IgD-negative memory B cell (primary cell): Measurements from ENCODE around the gene LHB. TPM values are rescaled to one million over a fixed set of nuclear protein-coding genes. Genes with fewer than 3 reads are reported as not detected.
"Not testable (repeated sequence)": the region's sequence is repeated elsewhere in the genome, so short reads cannot be mapped to it uniquely, and the experiment has no call there.

ENCODE experiments used
- H3K27ac Mint-ChIP-seq, 3 donors: one replicate each; pipeline ENCODE4 v1.8.0; 2020 to 2022; ENCODE audit warnings: mild to moderate bottlenecking in 3 of 3, mixed read lengths in 3 of 3, moderate library complexity in 1 of 3
- H3K27me3 Mint-ChIP-seq: one replicate; pipeline ENCODE4 v1.8.0; 2021; ENCODE audit warnings: mixed read lengths
- H3K36me3 Mint-ChIP-seq: one replicate; pipeline ENCODE4 v1.8.0; 2020; ENCODE audit warnings: mild to moderate bottlenecking, mixed read lengths
- H3K4me1 Mint-ChIP-seq, 3 donors: one replicate each; pipeline ENCODE4 v1.8.0; 2020 to 2022; ENCODE audit warnings: mixed read lengths in 3 of 3, mild to moderate bottlenecking in 1 of 3
- H3K4me3 Mint-ChIP-seq, 4 donors: one replicate each; pipeline ENCODE4 v1.8.0; 2020 to 2022; ENCODE audit warnings: mild to moderate bottlenecking in 4 of 4, mixed read lengths in 4 of 4, moderate library complexity in 3 of 4
- H3K9me3 Mint-ChIP-seq, 3 donors: one replicate each; pipeline ENCODE4 v1.8.0; 2020 to 2021; ENCODE audit warnings: mixed read lengths in 3 of 3, mild to moderate bottlenecking in 1 of 3
- polyA plus RNA-seq: library from polyadenylated mRNA; unstranded; fragments of 300-500 nt; fragmentation: Illumina TruSeq; gene quantifications from one replicate; pipeline ENCODE4 v1.2.3, GENCODE V29; 2021

Gene LHB
- 0.78 TPM for polyA plus RNA-seq

GRCh38 chr19:49017041-49017665 is at the start of gene LHB:
Gene LHB (minus strand): TSS chr19:49017091. CDS start chr19:49017081, 10 bp downstream.
- Mint-ChIP-seq H3K27ac (peak within 1 kb of the TSS in 1 of 3 donors; percentile 69), H3K36me3 (peaks cover 1% of the 10 kb centered on the region), H3K4me3 (peak within 1 kb of the TSS; percentile 85 to 98 (median 95)), H3K9me3 (no peaks in the 10 kb centered on the region), H3K4me1 (peaks cover 10 to 18% (median 18%) of the 10 kb centered on the region in 3 donors), H3K27me3 (peaks cover 5% of the 10 kb centered on the region)

- peaks cover 0 to 6% (median 4%) of the 10 kb centered on the region in 3 donors for H3K9me3 Mint-ChIP-seq
- H3K4me3 Mint-ChIP-seq, result peak overlapping the region in 1 of 4 donors; percentile 17
- H3K27ac Mint-ChIP-seq, result no peak overlapping the region
- peaks cover 44% of the 10 kb centered on the region for H3K27me3 Mint-ChIP-seq
- no peaks in the 10 kb centered on the region for H3K36me3 Mint-ChIP-seq
- no peaks in the 10 kb centered on the region for H3K4me1 Mint-ChIP-seq
Observed at GRCh38 chr19:49065905-49066512, 49.1 kb upstream of the LHB start.

GRCh38 chr19:49064768-49065611 is 48.1 kb upstream of the LHB start, which contains the start of gene NTF4:
Gene NTF4 (minus strand): TSS chr19:49064818. CDS start chr19:49061997, 2,821 bp downstream.
- Mint-ChIP-seq H3K27ac (no peak within 1 kb of the TSS), H3K27me3 (peaks cover 47% of the 10 kb centered on the region), H3K9me3 (peaks cover 0 to 6% (median 4%) of the 10 kb centered on the region in 3 donors), H3K36me3 (no peaks in the 10 kb centered on the region), H3K4me3 (no peak within 1 kb of the TSS), H3K4me1 (no peaks in the 10 kb centered on the region)

GRCh38 chr19:49064029-49064629 is 47.2 kb upstream of the LHB start:
- no peak overlapping the region for H3K4me3 Mint-ChIP-seq
- no peak overlapping the region for H3K27ac Mint-ChIP-seq
- peaks cover 47% of the 10 kb centered on the region for H3K27me3 Mint-ChIP-seq
- H3K4me1 Mint-ChIP-seq, result peaks cover 0 to 4% (median 3%) of the 10 kb centered on the region in 3 donors
- H3K9me3 Mint-ChIP-seq, result peaks cover 0 to under 1% (median 0%) of the 10 kb centered on the region in 3 donors
- peaks cover 3% of the 10 kb centered on the region for H3K36me3 Mint-ChIP-seq

GRCh38 chr19:49061445-49061844 is 44.6 kb upstream of the LHB start:
- Mint-ChIP-seq H3K4me3 (no peak overlapping the region), H3K4me1 (peaks cover 4 to 14% (median 11%) of the 10 kb centered on the region in 3 donors), H3K27me3 (peaks cover 51% of the 10 kb centered on the region), H3K9me3 (no peaks in the 10 kb centered on the region), H3K36me3 (peaks cover 3% of the 10 kb centered on the region), H3K27ac (no peak overlapping the region)

GRCh38 chr19:49061000-49061399 is 44.1 kb upstream of the LHB start:
- Mint-ChIP-seq H3K36me3 (peaks cover 3% of the 10 kb centered on the region), H3K9me3 (no peaks in the 10 kb centered on the region), H3K4me3 (peak overlapping the region in 2 of 4 donors; percentile 3 to 6), H3K27ac (peak overlapping the region in 1 of 3 donors; percentile 17), H3K4me1 (peaks cover 4 to 14% (median 11%) of the 10 kb centered on the region in 3 donors), H3K27me3 (peaks cover 50% of the 10 kb centered on the region)

GRCh38 chr19:49059053-49059452 is 42.2 kb upstream of the LHB start:
- peaks cover 43% of the 10 kb centered on the region for H3K27me3 Mint-ChIP-seq
- H3K4me1 Mint-ChIP-seq, result peaks cover 4 to 14% (median 11%) of the 10 kb centered on the region in 3 donors
- peak overlapping the region in 1 of 3 donors; percentile 80 for H3K27ac Mint-ChIP-seq
- H3K9me3 Mint-ChIP-seq, result no peaks in the 10 kb centered on the region
- H3K4me3 Mint-ChIP-seq, result peak overlapping the region in 1 of 4 donors; percentile 41
- H3K36me3 Mint-ChIP-seq, result peaks cover 3% of the 10 kb centered on the region

GRCh38 chr19:49058562-49058961 is 41.7 kb upstream of the LHB start:
- peaks cover 3% of the 10 kb centered on the region for H3K36me3 Mint-ChIP-seq
- peak overlapping the region in 1 of 3 donors; percentile 80 for H3K27ac Mint-ChIP-seq
- H3K4me3 Mint-ChIP-seq, result peak overlapping the region in 1 of 4 donors; percentile 87
- peaks cover 46% of the 10 kb centered on the region for H3K27me3 Mint-ChIP-seq
- H3K9me3 Mint-ChIP-seq, result no peaks in the 10 kb centered on the region
- H3K4me1 Mint-ChIP-seq, result peaks cover 4 to 14% (median 11%) of the 10 kb centered on the region in 3 donors

GRCh38 chr19:49057636-49058234 is 40.8 kb upstream of the LHB start, which contains the start of gene CGB7:
Gene CGB7 (minus strand): TSS chr19:49057749. CDS start chr19:49055375, 2,374 bp downstream.
- H3K4me1 Mint-ChIP-seq, result peaks cover 4 to 14% (median 11%) of the 10 kb centered on the region in 3 donors
- H3K27me3 Mint-ChIP-seq, result peaks cover 40% of the 10 kb centered on the region
- H3K9me3 Mint-ChIP-seq, result no peaks in the 10 kb centered on the region
- H3K36me3 Mint-ChIP-seq, result peaks cover 3% of the 10 kb centered on the region
- peak within 1 kb of the TSS in 2 of 3 donors; percentile 31 to 80 for H3K27ac Mint-ChIP-seq
- peak within 1 kb of the TSS; percentile 77 to 93 (median 84) for H3K4me3 Mint-ChIP-seq

- H3K27ac Mint-ChIP-seq, result peak overlapping the region in 1 of 3 donors; percentile 31
- H3K4me1 Mint-ChIP-seq, result peaks cover 4 to 14% (median 11%) of the 10 kb centered on the region in 3 donors
- not testable (repeated sequence) for H3K9me3 Mint-ChIP-seq, H3K36me3 Mint-ChIP-seq
- H3K27me3 Mint-ChIP-seq, result peaks cover 40% of the 10 kb centered on the region
- peak overlapping the region; percentile 77 to 93 (median 84) for H3K4me3 Mint-ChIP-seq
Observed at GRCh38 chr19:49056902-49057596, 40.2 kb upstream of the LHB start.

- peaks cover 4 to 14% (median 11%) of the 10 kb centered on the region in 3 donors for H3K4me1 Mint-ChIP-seq
- H3K27ac Mint-ChIP-seq, result peak overlapping the region in 1 of 3 donors; percentile 31
- peaks cover 35% of the 10 kb centered on the region for H3K27me3 Mint-ChIP-seq
- peaks cover 3% of the 10 kb centered on the region for H3K36me3 Mint-ChIP-seq
- peak overlapping the region; percentile 77 to 93 (median 84) for H3K4me3 Mint-ChIP-seq
- H3K9me3 Mint-ChIP-seq, result no peaks in the 10 kb centered on the region
Observed at GRCh38 chr19:49056101-49056901, 39.4 kb upstream of the LHB start.

GRCh38 chr19:49050376-49051033 is 33.6 kb upstream of the LHB start:
- not testable (repeated sequence) for H3K27ac Mint-ChIP-seq, H3K4me1 Mint-ChIP-seq, H3K36me3 Mint-ChIP-seq

GRCh38 chr19:49049834-49050233 is 32.9 kb upstream of the LHB start:
- H3K36me3 Mint-ChIP-seq, H3K4me3 Mint-ChIP-seq, H3K9me3 Mint-ChIP-seq, H3K27me3 Mint-ChIP-seq, H3K27ac Mint-ChIP-seq, H3K4me1 Mint-ChIP-seq: not testable (repeated sequence)

More at GRCh38 chr19:49050376-49051033, 33.6 kb upstream of the LHB start:
- peak overlapping the region in 1 of 4 donors; percentile 5 for H3K4me3 Mint-ChIP-seq
- H3K27me3 Mint-ChIP-seq, H3K9me3 Mint-ChIP-seq: not testable (repeated sequence)
